GM23338 (cell line): ENCODE results near the gene GSG1. TPM values are rescaled to one million over a fixed set of nuclear protein-coding genes. Genes with fewer than 3 reads are reported as not detected.

Experiments used
- ATAC-seq: fragments of 200-7000 bp; cut with Tn5 transposase; 3 replicates; pipeline ENCODE4 v1.9.1; 2020
- DNase-seq: peaks from one replicate; pipeline ENCODE4 v3.0.0-alpha.2; 2015; ENCODE audit warnings: low spot score
- H2AFZ ChIP-seq: fragments of 200-600 bp; sonication (generic); 2 replicates; pipeline ENCODE4 v1.8.0; 2016; ENCODE audit warnings: antibody characterized with exemption, mild to moderate bottlenecking, moderate library complexity
- H3F3A ChIP-seq: fragments of 200-600 bp; sonication (generic); replicated peaks from 2 replicates; pipeline ENCODE4 v1.8.0; 2017; ENCODE audit warnings: antibody characterized with exemption, mixed run types, low read depth
- H3K27ac ChIP-seq: fragments of 200-600 bp; sonication (generic); 2 replicates; pipeline ENCODE4 v1.6.1; 2016; ENCODE audit warnings: low read depth
- H3K27me3 ChIP-seq: fragments of 200-600 bp; sonication (generic); 2 replicates; pipeline ENCODE4 v1.8.0; 2016; ENCODE audit warnings: mild to moderate bottlenecking, mixed run types, moderate library complexity; ENCODE audit not compliant: insufficient read depth
- H3K36me3 ChIP-seq: fragments of 200-600 bp; sonication (generic); 2 replicates; pipeline ENCODE4 v1.8.0; 2016; ENCODE audit warnings: mild to moderate bottlenecking; ENCODE audit not compliant: insufficient read depth
- H3K4me1 ChIP-seq: fragments of 200-600 bp; sonication (generic); 2 replicates; pipeline ENCODE4 v1.8.0; 2016; ENCODE audit warnings: mild to moderate bottlenecking, moderate library complexity; ENCODE audit not compliant: insufficient read depth
- H3K4me2 ChIP-seq: fragments of 200-600 bp; sonication (generic); 2 replicates; pipeline ENCODE4 v1.7.1; 2017; ENCODE audit warnings: mixed run types
- H3K4me3 ChIP-seq: fragments of 200-600 bp; sonication (generic); 2 replicates; pipeline ENCODE4 v1.6.1; 2016; ENCODE audit warnings: mixed run types
- H3K79me2 ChIP-seq: fragments of 200-600 bp; sonication (generic); replicated peaks from 2 replicates; pipeline ENCODE4 v1.8.0; 2017; ENCODE audit warnings: mild to moderate bottlenecking; ENCODE audit not compliant: insufficient read depth
- H3K9me2 ChIP-seq: fragments of 200-600 bp; sonication (generic); 2 replicates; pipeline ENCODE4 v1.8.0; 2017; ENCODE audit not compliant: insufficient read depth
- H4K20me1 ChIP-seq: fragments of 200-600 bp; sonication (generic); replicated peaks from 2 replicates; pipeline ENCODE4 v1.8.0; 2017; ENCODE audit warnings: mild to moderate bottlenecking; ENCODE audit not compliant: insufficient read depth
- H3K27ac Mint-ChIP-seq: 2 replicates; pipeline ENCODE4 v1.8.0; 2020; ENCODE audit warnings: inconsistent platforms, mild to moderate bottlenecking, moderate library complexity, mixed read lengths
- H3K27me3 Mint-ChIP-seq: 3 replicates; pipeline ENCODE4 v1.8.0; 2022; ENCODE audit warnings: low read depth, mild to moderate bottlenecking, moderate library complexity, mixed read lengths, inconsistent platforms; ENCODE audit not compliant: insufficient read depth, poor library complexity
- H3K36me3 Mint-ChIP-seq: 3 replicates; pipeline ENCODE4 v1.8.0; 2021; ENCODE audit warnings: low read depth, mild to moderate bottlenecking, inconsistent platforms, moderate library complexity, mixed read lengths
- H3K4me1 Mint-ChIP-seq: 3 replicates; pipeline ENCODE4 v1.8.0; 2020; ENCODE audit warnings: mild to moderate bottlenecking, inconsistent platforms, mixed read lengths
- H3K4me3 Mint-ChIP-seq: 3 replicates; pipeline ENCODE4 v1.8.0; 2021; ENCODE audit warnings: moderate library complexity, mild to moderate bottlenecking, inconsistent platforms, mixed read lengths
- H3K9me3 Mint-ChIP-seq: 3 replicates; pipeline ENCODE4 v1.8.0; 2020; ENCODE audit warnings: moderate library complexity, mild to moderate bottlenecking, inconsistent platforms, mixed read lengths
- CREB1 ChIP-seq: fragments of 250-450 bp; sonication (Bioruptor Pico); IDR thresholded peaks from 2 replicates; pipeline ENCODE4 v1.5.0; 2020; ENCODE audit warnings: low read depth, mild to moderate bottlenecking, moderate library complexity
- EZH2 ChIP-seq: fragments of 200-600 bp; sonication (generic); IDR thresholded peaks from one replicate; pipeline ENCODE4 v1.8.0; 2017; ENCODE audit warnings: antibody characterized with exemption, mild to moderate bottlenecking, low read depth; ENCODE audit not compliant: unreplicated experiment
- EZH2phosphoT487 ChIP-seq: fragments of 200-600 bp; sonication (generic); IDR thresholded peaks from one replicate; pipeline ENCODE4 v1.8.1; 2018; ENCODE audit warnings: antibody characterized with exemption; ENCODE audit not compliant: unreplicated experiment
- JUNB ChIP-seq: IDR thresholded peaks from one replicate; pipeline ENCODE4 v1.6.1; 2016; ENCODE audit warnings: antibody characterized with exemption; ENCODE audit not compliant: unreplicated experiment
- NANOG ChIP-seq: IDR thresholded peaks from 2 replicates; pipeline ENCODE4 v1.6.1; 2016; ENCODE audit warnings: antibody characterized with exemption, borderline replicate concordance
- POLR2AphosphoS5 ChIP-seq: IDR thresholded peaks from 2 replicates; pipeline ENCODE4 v1.6.1; 2016; ENCODE audit warnings: antibody characterized with exemption, low read depth
- STAT1 ChIP-seq: IDR thresholded peaks from one replicate; pipeline ENCODE4 v1.6.1; 2016; ENCODE audit warnings: antibody characterized with exemption; ENCODE audit not compliant: unreplicated experiment
- ZNF114 ChIP-seq: fragments of 250-450 bp; sonication (Bioruptor Pico); IDR thresholded peaks from 2 replicates; pipeline ENCODE4 v1.5.0; 2020; ENCODE audit warnings: mild to moderate bottlenecking, moderate library complexity
- ZNF331 ChIP-seq: fragments of 250-450 bp; sonication (Bioruptor Pico); IDR thresholded peaks from 2 replicates; pipeline ENCODE4 v1.5.0; 2020; ENCODE audit warnings: low read depth, mild to moderate bottlenecking, moderate library complexity
- ZNF462 ChIP-seq: fragments of 250-450 bp; sonication (Bioruptor Pico); IDR thresholded peaks from 2 replicates; pipeline ENCODE4 v1.5.0; 2020; ENCODE audit warnings: mild to moderate bottlenecking, moderate library complexity
- polyA plus RNA-seq: library from polyadenylated mRNA; unstranded; fragments of >200 nt; fragmentation: Nextera tagmentation; extraction: Ambion mirVana; gene quantifications from 2 replicates; pipeline ENCODE4 v1.2.1, GENCODE V29; 2016
- total RNA-seq: library from RNA; depleted of rRNA; stranded (reverse); fragments of >200 nt; shearing (Covaris generic); gene quantifications from 2 replicates; pipeline ENCODE4 v1.2.3, GENCODE V29; 2014
- TF ChIP-seq, protein P1 (sequence below): IDR thresholded peaks from 2 replicates; pipeline ENCODE4 v1.6.1; 2016; ENCODE audit warnings: antibody characterized with exemption
- TF ChIP-seq, protein P2 (sequence below), 2 experiments: fragments of 200-600 bp in 1 of 2; sonication (generic) in 1 of 2; conservative IDR thresholded peaks; 2 replicates each; pipeline versions ENCODE4 v1.5.1 to v1.6.1; 2016 to 2017; ENCODE audit warnings: antibody characterized with exemption in 2 of 2, low read depth in 2 of 2, mild to moderate bottlenecking in 2 of 2, moderate library complexity in 1 of 2
- TF ChIP-seq, protein P3 (sequence below): IDR thresholded peaks from one replicate; pipeline ENCODE4 v1.6.1; 2018; ENCODE audit warnings: antibody characterized with exemption; ENCODE audit not compliant: unreplicated experiment

The GSG1 gene
- total and polyA plus RNA-seq, 2 experiments from 2014 or later = 0.17 to 0.63 TPM

DNA sequence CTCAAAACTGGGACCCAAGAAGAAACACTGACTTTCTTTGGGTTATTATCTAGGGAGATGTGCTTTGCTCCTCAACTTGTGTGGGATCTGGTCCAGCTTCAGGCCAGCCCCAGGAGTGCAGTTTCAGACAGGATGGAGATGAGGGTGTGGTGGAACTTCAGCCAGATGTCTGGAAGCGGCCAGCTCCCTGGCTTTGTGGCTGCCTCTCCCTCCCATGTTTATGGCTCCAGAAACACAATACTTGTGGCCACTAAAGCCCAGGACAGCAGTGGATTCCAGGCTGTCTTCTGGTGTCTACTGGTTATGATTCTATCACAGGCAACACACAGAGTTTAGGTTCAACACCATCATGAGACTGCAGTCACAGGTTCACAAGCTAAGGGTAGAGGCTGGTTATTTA, 48.8 kb upstream of the GSG1 start:
- ATAC-seq (no peak), DNase-seq (no peak)
- H3K4me1 Mint-ChIP-seq = peaks cover 21% of the 10 kb centered on the region
- H3K9me3 Mint-ChIP-seq = no peaks in the 10 kb centered on the region
- TF ChIP-seq ZNF331 (CRISPR knock-in tag) = no peak
- no peak for TF ChIP-seq CREB1
- no peak for TF ChIP-seq ZNF114 (CRISPR knock-in tag)
- TF ChIP-seq, protein P1, sequence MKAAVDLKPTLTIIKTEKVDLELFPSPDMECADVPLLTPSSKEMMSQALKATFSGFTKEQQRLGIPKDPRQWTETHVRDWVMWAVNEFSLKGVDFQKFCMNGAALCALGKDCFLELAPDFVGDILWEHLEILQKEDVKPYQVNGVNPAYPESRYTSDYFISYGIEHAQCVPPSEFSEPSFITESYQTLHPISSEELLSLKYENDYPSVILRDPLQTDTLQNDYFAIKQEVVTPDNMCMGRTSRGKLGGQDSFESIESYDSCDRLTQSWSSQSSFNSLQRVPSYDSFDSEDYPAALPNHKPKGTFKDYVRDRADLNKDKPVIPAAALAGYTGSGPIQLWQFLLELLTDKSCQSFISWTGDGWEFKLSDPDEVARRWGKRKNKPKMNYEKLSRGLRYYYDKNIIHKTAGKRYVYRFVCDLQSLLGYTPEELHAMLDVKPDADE = no peak
- no peak for TF ChIP-seq EZH2
- TF ChIP-seq, protein P2, sequence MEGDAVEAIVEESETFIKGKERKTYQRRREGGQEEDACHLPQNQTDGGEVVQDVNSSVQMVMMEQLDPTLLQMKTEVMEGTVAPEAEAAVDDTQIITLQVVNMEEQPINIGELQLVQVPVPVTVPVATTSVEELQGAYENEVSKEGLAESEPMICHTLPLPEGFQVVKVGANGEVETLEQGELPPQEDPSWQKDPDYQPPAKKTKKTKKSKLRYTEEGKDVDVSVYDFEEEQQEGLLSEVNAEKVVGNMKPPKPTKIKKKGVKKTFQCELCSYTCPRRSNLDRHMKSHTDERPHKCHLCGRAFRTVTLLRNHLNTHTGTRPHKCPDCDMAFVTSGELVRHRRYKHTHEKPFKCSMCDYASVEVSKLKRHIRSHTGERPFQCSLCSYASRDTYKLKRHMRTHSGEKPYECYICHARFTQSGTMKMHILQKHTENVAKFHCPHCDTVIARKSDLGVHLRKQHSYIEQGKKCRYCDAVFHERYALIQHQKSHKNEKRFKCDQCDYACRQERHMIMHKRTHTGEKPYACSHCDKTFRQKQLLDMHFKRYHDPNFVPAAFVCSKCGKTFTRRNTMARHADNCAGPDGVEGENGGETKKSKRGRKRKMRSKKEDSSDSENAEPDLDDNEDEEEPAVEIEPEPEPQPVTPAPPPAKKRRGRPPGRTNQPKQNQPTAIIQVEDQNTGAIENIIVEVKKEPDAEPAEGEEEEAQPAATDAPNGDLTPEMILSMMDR (conservative IDR thresholded peaks at IDR 0.05; ENCODE audit: low read depth in 2 of 2) = no peak
- no peak for TF ChIP-seq STAT1
- TF ChIP-seq EZH2phosphoT487 = no peak
- no peak for TF ChIP-seq NANOG
- TF ChIP-seq POLR2AphosphoS5 = no peak
- no peak for TF ChIP-seq JUNB
- no peak for TF ChIP-seq ZNF462 (CRISPR knock-in tag)
- TF ChIP-seq, protein P3, sequence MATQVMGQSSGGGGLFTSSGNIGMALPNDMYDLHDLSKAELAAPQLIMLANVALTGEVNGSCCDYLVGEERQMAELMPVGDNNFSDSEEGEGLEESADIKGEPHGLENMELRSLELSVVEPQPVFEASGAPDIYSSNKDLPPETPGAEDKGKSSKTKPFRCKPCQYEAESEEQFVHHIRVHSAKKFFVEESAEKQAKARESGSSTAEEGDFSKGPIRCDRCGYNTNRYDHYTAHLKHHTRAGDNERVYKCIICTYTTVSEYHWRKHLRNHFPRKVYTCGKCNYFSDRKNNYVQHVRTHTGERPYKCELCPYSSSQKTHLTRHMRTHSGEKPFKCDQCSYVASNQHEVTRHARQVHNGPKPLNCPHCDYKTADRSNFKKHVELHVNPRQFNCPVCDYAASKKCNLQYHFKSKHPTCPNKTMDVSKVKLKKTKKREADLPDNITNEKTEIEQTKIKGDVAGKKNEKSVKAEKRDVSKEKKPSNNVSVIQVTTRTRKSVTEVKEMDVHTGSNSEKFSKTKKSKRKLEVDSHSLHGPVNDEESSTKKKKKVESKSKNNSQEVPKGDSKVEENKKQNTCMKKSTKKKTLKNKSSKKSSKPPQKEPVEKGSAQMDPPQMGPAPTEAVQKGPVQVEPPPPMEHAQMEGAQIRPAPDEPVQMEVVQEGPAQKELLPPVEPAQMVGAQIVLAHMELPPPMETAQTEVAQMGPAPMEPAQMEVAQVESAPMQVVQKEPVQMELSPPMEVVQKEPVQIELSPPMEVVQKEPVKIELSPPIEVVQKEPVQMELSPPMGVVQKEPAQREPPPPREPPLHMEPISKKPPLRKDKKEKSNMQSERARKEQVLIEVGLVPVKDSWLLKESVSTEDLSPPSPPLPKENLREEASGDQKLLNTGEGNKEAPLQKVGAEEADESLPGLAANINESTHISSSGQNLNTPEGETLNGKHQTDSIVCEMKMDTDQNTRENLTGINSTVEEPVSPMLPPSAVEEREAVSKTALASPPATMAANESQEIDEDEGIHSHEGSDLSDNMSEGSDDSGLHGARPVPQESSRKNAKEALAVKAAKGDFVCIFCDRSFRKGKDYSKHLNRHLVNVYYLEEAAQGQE = no peak
- H3K4me3 Mint-ChIP-seq = no peak overlapping the region
- Histone ChIP-seq H3K36me3 (no peaks in the 10 kb centered on the region), H2AFZ (no peak overlapping the region), H3K4me1 (peaks cover 11% of the 10 kb centered on the region), H3K27me3 (no peaks in the 10 kb centered on the region), H3K79me2 (no peaks in the 10 kb centered on the region), H3K27ac (no peak overlapping the region), H3K4me2 (no peak overlapping the region), H3K9me2 (peaks cover 7% of the 10 kb centered on the region; the same call in 1 of the 2 replicates), H3K4me3 (no peak overlapping the region), H3F3A (no peaks in the 10 kb centered on the region), H4K20me1 (no peaks in the 10 kb centered on the region)
- H3K27ac Mint-ChIP-seq = no peak overlapping the region
- H3K27me3 Mint-ChIP-seq = no peaks in the 10 kb centered on the region
- H3K36me3 Mint-ChIP-seq = no peaks in the 10 kb centered on the region
